Measurements from ENCODE around the gene FREM2.

- TF ChIP-seq GABPA (IDR thresholded peaks at IDR 0.05; ENCODE audit: low read depth) (no peak), FOXM1 (IDR thresholded peaks at IDR 0.05; ENCODE audit: low read depth) (no peak), GATA2 (CRISPR knock-in tag; IDR thresholded peaks at IDR 0.05) (no peak), RFX5 (IDR thresholded peaks at IDR 0.05; ENCODE audit: low read length) (no peak), NRF1 (IDR thresholded peaks at IDR 0.05; ENCODE audit: low read depth, low read length) (no peak), CTCF (IDR thresholded peaks at IDR 0.05) (no peak)
These were observed 167.3 kb downstream of the FREM2 start for GRCh38 chr13:38854226-38854625.
